Fibroblast of the aortic adventitia (primary cell): ENCODE results near the gene PPP1R3A. TPM values are rescaled to one million over a fixed set of nuclear protein-coding genes. Genes with fewer than 3 reads are reported as not detected.

ENCODE experiments used
- DNase-seq: peaks from one replicate; pipeline ENCODE4 v3.0.0-alpha.2; 2010; ENCODE audit warnings: low read depth
- H3K4me3 ChIP-seq: 2 replicates; pipeline ENCODE4 v1.5.1; 2011; ENCODE audit warnings: low read depth, mild to moderate bottlenecking, control low read depth, low read length, moderate library complexity
- total RNA-seq: library from RNA; depleted of rRNA; stranded (reverse); fragments of >200 nt; gene quantifications from 2 replicates; pipeline ENCODE4 v1.2.3, GENCODE V29; 2012; ENCODE audit warnings: low replicate concordance
- TF ChIP-seq, protein P1 (sequence below): IDR thresholded peaks from 2 replicates; pipeline ENCODE4 v1.5.1; 2011; ENCODE audit warnings: mild to moderate bottlenecking, low read length, control low read depth, inconsistent platforms; ENCODE audit not compliant: insufficient read depth

Gene PPP1R3A
- total RNA-seq, 1 donor: not detected

DNA sequence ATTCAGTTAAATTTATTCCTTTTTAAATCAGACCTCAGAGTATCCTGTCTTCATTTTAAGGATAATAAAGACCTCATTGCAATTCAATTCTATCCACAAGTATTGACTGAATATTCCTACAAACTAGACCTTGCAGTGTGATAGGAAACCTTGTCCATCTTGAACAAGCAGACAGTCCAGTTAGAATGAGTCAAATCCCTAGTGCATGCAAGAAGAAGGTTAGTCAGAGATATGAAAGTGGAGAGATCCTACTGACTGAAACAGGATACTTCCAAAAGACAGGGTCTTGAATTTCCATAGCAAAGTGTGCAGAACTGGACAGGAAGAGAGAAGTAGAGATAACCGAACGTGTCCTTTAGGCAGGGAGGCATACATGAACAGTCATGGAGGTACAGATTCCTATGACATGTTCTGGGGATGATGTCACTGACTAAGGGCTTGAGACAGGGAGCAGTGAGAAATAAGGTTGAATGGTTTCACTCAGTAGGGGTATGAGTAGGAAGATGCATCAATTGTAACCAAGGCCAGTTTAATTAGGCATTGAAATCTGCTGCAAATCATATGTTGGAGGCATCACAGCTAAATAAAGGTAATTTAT, 45.2 kb downstream of the PPP1R3A start:
- TF ChIP-seq, protein P1, sequence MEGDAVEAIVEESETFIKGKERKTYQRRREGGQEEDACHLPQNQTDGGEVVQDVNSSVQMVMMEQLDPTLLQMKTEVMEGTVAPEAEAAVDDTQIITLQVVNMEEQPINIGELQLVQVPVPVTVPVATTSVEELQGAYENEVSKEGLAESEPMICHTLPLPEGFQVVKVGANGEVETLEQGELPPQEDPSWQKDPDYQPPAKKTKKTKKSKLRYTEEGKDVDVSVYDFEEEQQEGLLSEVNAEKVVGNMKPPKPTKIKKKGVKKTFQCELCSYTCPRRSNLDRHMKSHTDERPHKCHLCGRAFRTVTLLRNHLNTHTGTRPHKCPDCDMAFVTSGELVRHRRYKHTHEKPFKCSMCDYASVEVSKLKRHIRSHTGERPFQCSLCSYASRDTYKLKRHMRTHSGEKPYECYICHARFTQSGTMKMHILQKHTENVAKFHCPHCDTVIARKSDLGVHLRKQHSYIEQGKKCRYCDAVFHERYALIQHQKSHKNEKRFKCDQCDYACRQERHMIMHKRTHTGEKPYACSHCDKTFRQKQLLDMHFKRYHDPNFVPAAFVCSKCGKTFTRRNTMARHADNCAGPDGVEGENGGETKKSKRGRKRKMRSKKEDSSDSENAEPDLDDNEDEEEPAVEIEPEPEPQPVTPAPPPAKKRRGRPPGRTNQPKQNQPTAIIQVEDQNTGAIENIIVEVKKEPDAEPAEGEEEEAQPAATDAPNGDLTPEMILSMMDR: no peak
- no peak overlapping the region for H3K4me3 ChIP-seq
- no peak for DNase-seq

DNA sequence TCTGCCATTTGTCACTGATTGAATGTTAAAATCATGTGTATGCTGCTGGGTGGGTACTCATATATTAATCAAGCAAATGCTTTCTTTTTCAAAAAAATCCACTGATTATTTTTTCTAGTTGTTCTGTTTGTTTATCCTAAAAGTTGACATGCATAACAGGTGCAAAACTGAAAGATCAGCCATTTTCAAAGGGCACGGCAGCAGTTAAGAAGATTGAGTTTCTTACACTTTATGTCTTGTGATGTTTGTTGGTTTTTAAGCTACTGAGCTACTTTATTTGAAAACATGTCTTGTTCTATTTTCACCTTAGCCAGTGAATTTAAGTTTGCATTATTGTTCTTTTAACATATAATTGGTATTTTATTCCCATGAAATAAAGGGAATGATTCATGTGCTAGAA, 45.8 kb downstream of the PPP1R3A start:
- no peak for DNase-seq
- TF ChIP-seq, protein P1: no peak
- H3K4me3 ChIP-seq: no peak overlapping the region

DNA sequence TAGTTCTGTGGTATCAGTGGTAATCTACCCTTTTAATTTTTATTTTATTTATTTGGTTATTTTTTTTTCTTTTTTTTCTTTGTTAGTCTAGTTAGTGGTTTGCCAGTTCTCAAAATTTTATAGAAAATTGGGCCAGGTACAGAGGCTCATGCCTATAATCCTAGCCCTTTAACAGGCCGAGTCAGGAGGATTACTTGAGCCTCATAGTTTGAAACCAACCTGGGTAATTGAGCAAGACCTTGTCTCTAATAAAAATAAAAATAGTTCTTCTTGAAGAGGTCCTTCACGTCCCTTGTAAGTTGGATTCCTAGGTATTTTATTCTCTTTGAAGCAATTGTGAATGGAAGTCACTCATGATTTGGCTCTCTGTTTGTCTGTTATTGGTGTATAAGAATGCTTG, 51.5 kb downstream of the PPP1R3A start:
- H3K4me3 ChIP-seq: no peak overlapping the region
- DNase-seq: no peak
- TF ChIP-seq, protein P1: no peak

DNA sequence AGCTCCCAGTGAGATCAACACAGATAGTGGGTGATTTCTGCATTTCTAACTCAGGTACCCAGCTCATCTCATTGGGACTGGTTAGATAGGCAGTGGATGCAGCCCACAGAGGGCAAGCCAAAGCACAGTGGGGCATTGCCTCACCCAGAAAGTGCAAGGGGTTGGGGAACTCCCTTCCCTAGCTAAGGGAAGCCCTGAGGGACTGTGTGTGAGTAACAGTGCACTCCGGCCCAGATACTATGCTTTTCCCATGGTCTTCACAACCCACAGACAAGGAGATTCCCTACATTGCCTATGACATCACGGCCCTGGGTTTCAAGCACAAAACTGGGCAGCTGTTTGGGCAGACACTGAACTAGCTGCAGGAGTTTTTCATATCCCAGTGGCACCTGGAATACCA, 62.8 kb downstream of the PPP1R3A start:
- TF ChIP-seq, protein P1: no peak
- no peak overlapping the region for H3K4me3 ChIP-seq
- DNase-seq: no peak

DNA sequence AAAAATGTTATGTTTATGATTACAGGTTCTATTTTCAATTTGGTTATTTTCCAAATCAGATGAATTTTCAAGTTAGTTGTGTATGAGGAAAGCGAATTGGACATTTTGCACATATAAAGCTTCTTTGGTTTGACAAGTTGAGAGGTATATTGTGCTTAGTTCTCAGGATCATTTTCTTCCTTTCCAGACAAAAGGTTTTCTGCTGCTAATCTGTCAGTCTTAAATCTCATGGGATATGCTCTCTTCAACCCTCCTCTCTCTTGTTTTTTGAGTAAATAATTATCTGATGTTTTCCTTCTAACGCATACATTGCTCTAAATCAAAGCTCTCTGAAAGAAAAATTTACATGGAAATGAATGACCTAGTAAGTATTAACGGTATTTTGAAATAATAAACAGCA, 77.9 kb downstream of the PPP1R3A start:
- TF ChIP-seq, protein P1: no peak
- H3K4me3 ChIP-seq: no peak overlapping the region
- no peak for DNase-seq

DNA sequence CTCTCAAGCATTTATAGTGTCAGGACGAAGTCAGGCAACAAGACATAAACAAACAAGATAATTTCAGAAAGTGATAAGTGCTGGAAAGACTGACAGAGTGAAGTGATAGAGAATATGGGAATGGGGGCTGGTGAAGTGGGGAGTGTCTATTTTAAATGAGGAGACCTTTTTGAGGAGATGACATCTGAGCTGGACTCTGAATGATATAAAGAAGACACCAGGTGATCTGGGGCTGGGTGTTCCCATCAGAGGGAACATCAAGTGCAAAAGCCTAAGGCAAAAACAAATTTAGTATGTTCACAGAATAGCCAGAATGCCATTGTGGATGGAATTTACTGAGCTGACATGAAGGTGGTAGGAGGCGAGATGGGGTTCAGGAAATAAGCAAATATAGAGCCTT, 83.4 kb downstream of the PPP1R3A start:
- no peak overlapping the region for H3K4me3 ChIP-seq
- no peak for DNase-seq
- TF ChIP-seq, protein P1: no peak

DNA sequence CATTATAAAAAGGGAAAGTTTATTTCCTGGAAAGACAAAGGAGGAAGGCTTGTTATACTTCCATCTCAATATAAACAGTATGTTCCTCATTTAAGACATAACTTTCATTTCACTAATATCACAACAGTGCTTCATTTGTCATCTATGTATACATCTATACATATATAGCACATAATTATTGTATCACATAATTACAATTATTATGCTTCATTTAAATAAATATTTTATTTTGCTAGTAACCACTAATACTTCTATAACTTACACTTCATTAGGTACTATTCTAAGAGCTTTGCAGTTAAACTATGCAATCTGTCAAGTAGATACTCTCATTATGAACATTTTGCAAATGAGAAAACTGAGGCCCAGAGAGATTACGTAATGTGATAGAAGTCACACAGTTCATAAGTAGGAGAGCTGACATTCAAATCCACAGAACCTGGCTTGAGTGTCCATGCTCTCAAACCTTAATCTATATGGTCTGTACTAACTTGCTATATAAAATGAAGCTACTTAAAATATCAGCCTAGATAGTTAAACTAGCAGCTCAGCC, 86.5 kb downstream of the PPP1R3A start:
- DNase-seq: no peak
- no peak overlapping the region for H3K4me3 ChIP-seq
- TF ChIP-seq, protein P1: no peak
